GM12875 (cell line): Measurements from ENCODE around the gene KLF6.
A peak's percentile ranks its signal among the peaks of the same experiment; 100 is the strongest.
"Not testable (repeated sequence)": the region's sequence is repeated elsewhere in the genome, so short reads cannot be mapped to it uniquely, and the experiment has no call there.

ENCODE experiments used
- H3K4me3 ChIP-seq: one replicate; pipeline ENCODE4 v1.5.1; 2011; ENCODE audit warnings: low read depth, low read length, control low read depth
- CTCF ChIP-seq: IDR thresholded peaks from 2 replicates; pipeline ENCODE4 v1.5.1; 2011; ENCODE audit warnings: low read depth, mild to moderate bottlenecking, control low read depth, inconsistent platforms, low read length, moderate library complexity, borderline replicate concordance; ENCODE audit not compliant: insufficient read depth

Gene KLF6

DNA sequence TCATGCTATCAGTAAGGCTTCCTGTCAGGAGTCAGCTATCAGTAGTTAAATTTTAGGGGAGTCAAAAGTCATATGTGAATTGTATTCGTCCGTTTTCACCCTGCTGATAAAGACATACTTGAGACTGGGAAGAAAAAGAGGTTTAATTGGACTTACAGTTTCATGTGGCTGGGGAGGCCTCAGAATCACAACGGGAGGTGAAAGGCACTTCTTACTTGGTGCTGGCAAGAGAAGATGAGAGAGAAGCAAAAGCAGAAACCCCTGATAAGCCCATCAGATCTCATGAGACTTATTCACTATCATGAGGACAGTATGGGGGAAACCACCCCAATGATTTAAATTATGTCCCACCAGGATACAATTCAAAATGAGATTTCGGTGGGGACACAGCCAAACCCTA is 47.1 kb downstream of the KLF6 start:
- TF ChIP-seq CTCF: no peak
- H3K4me3 ChIP-seq: no peak overlapping the region

- no peak overlapping the region for H3K4me3 ChIP-seq
- 0 out of 2 replicates have a peak, but pooled peaks have one; percentile 19 for TF ChIP-seq CTCF
These were observed 49.8 kb downstream of the KLF6 start for GRCh38 chr10:3735175-3735574.

DNA sequence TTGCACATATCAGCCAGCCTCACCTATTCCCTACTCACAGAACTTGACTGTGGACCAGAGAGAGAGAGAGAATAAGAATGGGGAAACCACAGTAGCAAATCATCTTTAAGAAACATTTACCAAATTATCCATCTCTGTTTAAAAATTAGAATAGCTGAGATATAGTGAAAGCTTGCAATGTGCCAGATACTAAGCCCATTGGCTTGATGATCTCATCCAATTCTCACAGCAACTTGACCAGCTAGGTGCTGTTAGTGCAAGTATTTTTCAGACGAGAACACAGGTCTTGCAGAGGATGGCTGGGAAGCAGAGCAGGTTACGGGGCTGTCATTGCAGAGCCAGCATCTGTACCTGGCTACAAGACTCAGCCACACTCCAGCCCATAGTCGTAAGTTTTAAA is 50.9 kb downstream of the KLF6 start:
- H3K4me3 ChIP-seq: no peak overlapping the region
- no peak for TF ChIP-seq CTCF

- not testable (repeated sequence) for H3K4me3 ChIP-seq
These were observed 52.8 kb downstream of the KLF6 start for GRCh38 chr10:3732183-3732582.

DNA sequence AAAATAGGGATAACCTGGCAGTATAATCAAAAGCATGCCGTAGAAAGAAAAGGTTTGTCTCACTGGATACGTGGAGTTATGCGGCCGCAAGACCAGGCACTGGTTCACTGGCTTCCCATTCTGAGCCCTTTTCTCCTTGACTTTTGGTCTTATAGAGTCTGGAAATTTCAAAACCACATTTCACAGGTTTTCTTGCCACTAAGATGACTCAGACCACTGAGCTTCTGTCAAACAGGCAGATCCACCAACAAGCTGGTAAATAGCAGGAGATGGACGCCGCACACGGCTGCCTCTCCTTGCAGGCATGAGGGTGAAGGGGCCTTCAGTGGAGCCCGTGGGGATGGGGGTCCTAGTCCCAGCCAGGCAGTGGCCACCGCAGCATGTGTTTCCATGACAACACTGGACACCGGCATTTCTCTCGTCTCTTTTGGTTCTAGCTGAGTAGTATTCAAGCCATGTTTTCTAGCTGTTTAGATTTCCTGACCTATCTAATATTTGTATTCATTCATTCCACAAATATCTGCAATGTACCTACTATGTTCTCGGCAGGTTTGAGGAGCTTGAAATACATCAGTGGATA is 55.5 kb downstream of the KLF6 start:
- no peak overlapping the region for H3K4me3 ChIP-seq
- TF ChIP-seq CTCF: no peak

DNA sequence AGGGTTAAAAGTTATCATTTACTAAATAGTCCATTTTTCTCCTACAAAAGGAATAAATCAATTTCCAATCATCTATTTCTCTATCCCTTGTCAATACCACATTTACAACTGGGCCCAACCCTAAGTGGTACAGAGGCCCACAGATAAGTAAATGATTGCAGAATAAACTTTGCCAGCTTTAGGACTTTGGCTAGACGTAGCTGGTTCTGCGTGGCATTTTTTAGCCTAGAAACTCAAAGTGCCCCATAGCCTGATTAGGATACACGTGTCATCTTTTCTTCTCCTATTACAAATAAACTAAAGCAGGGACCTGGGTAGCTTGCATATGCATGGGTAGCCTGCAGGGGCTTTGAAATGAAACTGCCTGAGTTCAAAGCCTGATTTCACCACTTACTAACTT is 56.4 kb downstream of the KLF6 start:
- TF ChIP-seq CTCF: no peak
- H3K4me3 ChIP-seq: no peak overlapping the region

GRCh38 chr10:3727268-3727667 is 57.7 kb downstream of the KLF6 start:
- TF ChIP-seq CTCF: no peak

More at GRCh38 chr10:3727268-3727667, 57.7 kb downstream of the KLF6 start:
- no peak overlapping the region for H3K4me3 ChIP-seq
